GM13976 (cell line): Measurements from ENCODE around the gene HIRA.

Experiments
- DNase-seq: peaks from one replicate; pipeline ENCODE4 v3.0.0; 2012; ENCODE audit warnings: low spot score
- in situ Hi-C: fragments of 300-500 bp; cut with MboI; formaldehyde crosslinking; loops from one replicate; pipeline ENCODE4 v1.12.0; 2022; ENCODE audit warnings: low sequenced_read_pairs, mixed read lengths, inconsistent platforms; ENCODE audit not compliant: unreplicated experiment
- TF ChIP-seq, protein P1 (sequence below): IDR thresholded peaks from 2 replicates; pipeline ENCODE4 v1.5.1; 2012; ENCODE audit warnings: borderline replicate concordance, mild to moderate bottlenecking; ENCODE audit not compliant: insufficient read depth; ENCODE audit errors: extremely low read depth, missing control alignments, control extremely low read depth

Gene HIRA

DNA sequence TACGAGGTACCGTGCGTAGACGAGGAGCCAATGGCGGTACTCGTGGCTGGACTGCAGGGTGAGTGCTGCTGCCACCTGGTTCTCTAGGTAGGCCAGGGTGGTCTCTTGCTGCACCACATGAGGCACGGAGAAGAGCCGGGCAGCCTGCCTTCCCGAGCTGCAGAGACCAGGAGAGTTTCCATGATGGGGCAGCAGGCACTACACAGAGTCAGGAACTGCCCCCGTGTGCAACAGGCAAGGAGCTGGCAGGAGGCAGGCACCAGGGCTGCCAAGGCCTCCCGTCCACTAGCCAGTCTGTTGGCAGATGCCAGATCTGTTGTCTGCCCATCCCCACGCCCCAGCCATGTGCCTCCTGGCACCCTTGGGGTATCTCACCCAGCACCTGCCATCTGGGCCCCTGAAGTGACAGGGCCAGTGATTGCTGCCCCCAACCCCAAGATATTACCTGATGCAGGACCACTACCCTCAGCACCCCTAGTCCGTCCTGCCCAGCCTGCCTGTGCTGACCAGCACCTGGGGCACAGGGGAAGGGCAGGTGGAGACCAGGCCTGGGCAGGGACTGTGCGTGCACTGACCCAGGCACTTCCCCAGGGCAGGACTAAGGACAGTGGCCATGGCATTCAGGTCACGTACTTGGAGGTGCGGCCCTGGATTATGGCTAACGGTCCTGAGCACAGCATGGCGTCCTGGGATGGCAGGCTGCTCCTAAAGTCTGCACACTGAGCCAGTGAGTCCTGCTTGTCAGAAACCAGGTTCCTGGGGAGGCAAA lies 78.0 kb downstream of the HIRA start:
- TF ChIP-seq, protein P1, sequence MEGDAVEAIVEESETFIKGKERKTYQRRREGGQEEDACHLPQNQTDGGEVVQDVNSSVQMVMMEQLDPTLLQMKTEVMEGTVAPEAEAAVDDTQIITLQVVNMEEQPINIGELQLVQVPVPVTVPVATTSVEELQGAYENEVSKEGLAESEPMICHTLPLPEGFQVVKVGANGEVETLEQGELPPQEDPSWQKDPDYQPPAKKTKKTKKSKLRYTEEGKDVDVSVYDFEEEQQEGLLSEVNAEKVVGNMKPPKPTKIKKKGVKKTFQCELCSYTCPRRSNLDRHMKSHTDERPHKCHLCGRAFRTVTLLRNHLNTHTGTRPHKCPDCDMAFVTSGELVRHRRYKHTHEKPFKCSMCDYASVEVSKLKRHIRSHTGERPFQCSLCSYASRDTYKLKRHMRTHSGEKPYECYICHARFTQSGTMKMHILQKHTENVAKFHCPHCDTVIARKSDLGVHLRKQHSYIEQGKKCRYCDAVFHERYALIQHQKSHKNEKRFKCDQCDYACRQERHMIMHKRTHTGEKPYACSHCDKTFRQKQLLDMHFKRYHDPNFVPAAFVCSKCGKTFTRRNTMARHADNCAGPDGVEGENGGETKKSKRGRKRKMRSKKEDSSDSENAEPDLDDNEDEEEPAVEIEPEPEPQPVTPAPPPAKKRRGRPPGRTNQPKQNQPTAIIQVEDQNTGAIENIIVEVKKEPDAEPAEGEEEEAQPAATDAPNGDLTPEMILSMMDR: no peak

DNA sequence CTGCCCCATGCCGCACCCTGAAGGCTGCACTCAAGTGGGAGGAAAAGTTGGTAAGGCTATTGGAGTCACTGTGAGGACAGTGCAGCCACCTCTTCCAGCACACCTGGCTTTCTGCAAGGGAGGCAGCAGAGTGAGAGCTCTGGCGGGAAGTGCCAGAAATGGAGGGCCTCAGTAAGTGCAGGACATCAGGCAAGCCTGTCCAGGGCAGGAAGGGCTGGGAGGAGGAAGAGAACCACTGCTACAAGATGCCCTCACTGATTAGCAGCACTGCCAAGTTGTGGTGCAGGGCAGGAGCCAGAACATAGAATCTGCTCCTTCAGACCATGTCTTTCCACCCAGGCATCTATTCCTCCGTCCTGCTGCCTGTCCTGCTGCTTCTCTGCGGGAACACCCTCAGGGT lies 78.8 kb downstream of the HIRA start:
- no peak for DNase-seq
- TF ChIP-seq, protein P1: no peak
- in situ Hi-C loops: no loop called here

More for the DNA sequence above, 78.0 kb downstream of the HIRA start:
- no peak for DNase-seq
- in situ Hi-C loops: no loop called here

DNA sequence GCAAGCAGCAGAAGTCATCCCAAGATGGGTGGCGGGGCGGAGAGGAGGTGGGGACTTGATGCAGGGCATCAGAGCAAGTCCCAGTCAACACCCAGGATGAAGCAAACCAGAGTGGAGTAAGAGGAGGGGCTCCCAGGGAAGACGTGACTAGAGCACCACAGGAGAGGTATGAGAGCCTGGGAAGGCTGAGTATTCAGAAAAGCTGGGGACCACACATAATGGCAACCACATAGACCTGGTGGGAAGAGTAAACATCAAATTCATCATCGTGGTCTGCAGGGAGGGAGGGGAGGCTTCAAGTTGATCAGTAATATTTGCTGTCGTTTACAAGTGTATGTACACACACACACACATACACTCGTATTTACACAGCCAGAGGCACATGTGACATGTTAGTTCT lies 79.3 kb downstream of the HIRA start:
- TF ChIP-seq, protein P1: no peak
- in situ Hi-C loops: no loop called here
- DNase-seq: no peak

DNA sequence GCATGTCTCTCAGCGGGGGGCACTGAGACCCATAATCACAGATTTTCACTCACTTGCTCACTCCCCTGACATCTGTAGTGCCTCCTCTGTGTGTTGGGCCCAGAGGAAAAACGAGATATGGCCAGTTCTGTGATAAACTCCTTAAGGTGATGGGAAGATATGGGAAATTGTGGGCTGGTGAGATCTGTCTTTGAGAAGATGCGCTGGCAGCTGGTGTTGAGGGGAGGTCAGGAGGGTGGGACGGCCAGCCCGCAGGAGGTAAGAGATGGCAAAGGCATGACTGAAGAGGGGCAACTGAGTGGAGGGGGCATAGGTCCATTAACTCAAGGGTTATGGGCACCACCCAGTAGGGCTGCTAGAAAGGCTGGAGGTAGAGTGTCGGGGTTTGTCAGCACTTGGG lies 79.9 kb downstream of the HIRA start:
- no peak for DNase-seq
- TF ChIP-seq, protein P1: no peak
- in situ Hi-C loops: no loop called here

DNA sequence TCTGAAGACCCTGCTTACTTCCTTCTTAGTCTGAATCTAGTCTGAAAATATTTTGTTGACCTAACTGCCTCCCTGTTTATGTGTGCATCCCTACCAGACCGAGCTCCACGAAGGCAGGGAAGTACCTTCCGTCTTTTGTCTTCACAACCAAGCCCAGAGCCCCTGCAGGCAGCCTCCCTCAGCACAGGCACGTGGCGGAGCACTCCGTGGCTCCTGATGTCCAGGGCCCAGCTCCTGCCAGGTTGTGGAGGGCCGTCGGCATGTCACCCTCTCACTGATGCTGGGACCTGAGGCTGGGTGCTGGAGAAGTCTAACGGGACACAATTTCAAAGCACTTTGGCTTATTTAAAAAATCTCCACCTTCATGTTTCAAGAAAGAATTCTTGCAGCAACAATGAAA lies 80.6 kb downstream of the HIRA start:
- DNase-seq: no peak
- TF ChIP-seq, protein P1: no peak
- in situ Hi-C loops: no loop called here

DNA sequence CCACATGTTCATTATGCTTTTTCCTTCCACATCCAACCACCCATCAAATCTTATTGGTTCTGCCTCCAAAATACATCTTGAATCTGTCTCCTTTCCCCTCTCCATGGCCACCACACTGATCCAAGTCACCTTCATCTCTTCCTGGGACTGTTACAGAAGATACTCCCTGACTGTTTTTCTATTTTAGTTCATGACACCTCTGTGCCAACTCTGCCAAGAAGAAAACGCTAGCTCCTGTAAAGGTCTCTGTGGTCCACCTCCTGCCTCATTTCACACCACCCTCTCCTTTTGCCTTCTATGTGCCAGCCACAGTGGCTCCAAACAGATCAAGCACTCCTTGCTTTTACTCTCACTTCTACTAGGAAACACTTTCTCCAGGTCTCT lies 81.1 kb downstream of the HIRA start:
- TF ChIP-seq, protein P1: no peak
- in situ Hi-C loops: no loop called here
- no peak for DNase-seq
